Lower leg skin (tissue), 4 donors: ENCODE measurements around the gene STX18. TPM values are rescaled to one million over a fixed set of nuclear protein-coding genes. Genes with fewer than 3 reads are reported as not detected.

ENCODE experiments used
- DNase-seq, 2 donors: peaks; one replicate each; pipeline ENCODE4 v3.0.0-alpha.2; 2019; ENCODE audit warnings: low spot score in 2 of 2
- H3K4me3 ChIP-seq: fragments of 200-600 bp; sonication (generic); 2 replicates; pipeline ENCODE4 v1.5.1; 2017; ENCODE audit warnings: mild to moderate bottlenecking, low read depth; ENCODE audit not compliant: poor library complexity, severe bottlenecking
- POLR2A ChIP-seq, 2 donors: fragments of 450-650 bp; IDR thresholded peaks; one replicate each; pipeline ENCODE4 v1.6.1; 2016 to 2017; ENCODE audit warnings: antibody characterized with exemption in 2 of 2, mild to moderate bottlenecking in 1 of 2, moderate library complexity in 1 of 2
- WGBS, 2 donors: methylation state at CpG; one replicate each; pipeline ENCODE4 v1.1.5; 2018; 5-methylcytosine and 5-hydroxymethylcytosine counted together
- intact Hi-C: fragments of 100-400 bp; cut with DNase I; formaldehyde crosslinking; loops from one replicate; pipeline ENCODE4 v1.15.0; 2023; ENCODE audit warnings: low total_unique reads
- total RNA-seq, 4 donors: library from RNA; depleted of rRNA; stranded (reverse); fragments of >200 nt; gene quantifications; one replicate each; pipeline ENCODE4 v1.1.0, GENCODE V29; 2016
- TF ChIP-seq, protein P1 (sequence below), 3 donors: fragments of 450-650 bp; IDR thresholded peaks; one replicate each; pipeline ENCODE4 v1.5.1; 2016; ENCODE audit warnings: antibody characterized with exemption in 3 of 3, mild to moderate bottlenecking in 3 of 3, moderate library complexity in 2 of 3

STX18 gene
- total RNA-seq, 4 donors from 2014 or later = 18.1 to 24.6 (median 21.5) TPM

DNA sequence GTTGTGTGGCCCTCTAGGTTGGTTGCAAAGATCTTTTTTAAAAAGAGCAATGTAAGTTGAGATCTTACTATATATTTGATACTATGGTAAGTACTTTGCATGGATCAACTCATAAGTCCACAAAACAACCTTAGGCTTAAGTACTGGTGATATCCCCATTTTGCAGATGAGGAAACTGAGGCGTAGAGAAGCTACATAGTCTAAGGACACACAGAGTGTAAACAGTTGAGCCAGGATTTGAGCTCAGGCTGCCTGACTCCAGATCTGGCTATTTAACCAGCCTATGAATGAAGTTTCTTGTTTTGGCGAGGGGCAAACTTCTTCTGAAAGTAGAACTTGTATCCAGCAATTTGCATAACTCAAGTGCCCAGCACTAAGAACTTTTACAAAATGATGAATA, 38.6 kb upstream of the STX18 start:
- DNase-seq = no peak
- intact Hi-C loops = no loop called here
- TF ChIP-seq POLR2A (IDR thresholded peaks at IDR 0.05) = no peak
- TF ChIP-seq, protein P1, sequence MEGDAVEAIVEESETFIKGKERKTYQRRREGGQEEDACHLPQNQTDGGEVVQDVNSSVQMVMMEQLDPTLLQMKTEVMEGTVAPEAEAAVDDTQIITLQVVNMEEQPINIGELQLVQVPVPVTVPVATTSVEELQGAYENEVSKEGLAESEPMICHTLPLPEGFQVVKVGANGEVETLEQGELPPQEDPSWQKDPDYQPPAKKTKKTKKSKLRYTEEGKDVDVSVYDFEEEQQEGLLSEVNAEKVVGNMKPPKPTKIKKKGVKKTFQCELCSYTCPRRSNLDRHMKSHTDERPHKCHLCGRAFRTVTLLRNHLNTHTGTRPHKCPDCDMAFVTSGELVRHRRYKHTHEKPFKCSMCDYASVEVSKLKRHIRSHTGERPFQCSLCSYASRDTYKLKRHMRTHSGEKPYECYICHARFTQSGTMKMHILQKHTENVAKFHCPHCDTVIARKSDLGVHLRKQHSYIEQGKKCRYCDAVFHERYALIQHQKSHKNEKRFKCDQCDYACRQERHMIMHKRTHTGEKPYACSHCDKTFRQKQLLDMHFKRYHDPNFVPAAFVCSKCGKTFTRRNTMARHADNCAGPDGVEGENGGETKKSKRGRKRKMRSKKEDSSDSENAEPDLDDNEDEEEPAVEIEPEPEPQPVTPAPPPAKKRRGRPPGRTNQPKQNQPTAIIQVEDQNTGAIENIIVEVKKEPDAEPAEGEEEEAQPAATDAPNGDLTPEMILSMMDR (IDR thresholded peaks at IDR 0.05) = no peak
- 96 to 97% methylated on average over 2 of the region's 2 CpGs for WGBS, 2 donors
- no peak overlapping the region for H3K4me3 ChIP-seq

- WGBS, 2 donors = 68 to 73% methylated on average over 5 of the region's 5 CpGs
- TF ChIP-seq, protein P1 (IDR thresholded peaks at IDR 0.05) = no peak
- TF ChIP-seq POLR2A (IDR thresholded peaks at IDR 0.05) = no peak
- DNase-seq = no peak
- H3K4me3 ChIP-seq = no peak overlapping the region
- intact Hi-C loops = no loop called here
Measured at GRCh38 chr4:4578981-4579380, 37.1 kb upstream of the STX18 start.

DNA sequence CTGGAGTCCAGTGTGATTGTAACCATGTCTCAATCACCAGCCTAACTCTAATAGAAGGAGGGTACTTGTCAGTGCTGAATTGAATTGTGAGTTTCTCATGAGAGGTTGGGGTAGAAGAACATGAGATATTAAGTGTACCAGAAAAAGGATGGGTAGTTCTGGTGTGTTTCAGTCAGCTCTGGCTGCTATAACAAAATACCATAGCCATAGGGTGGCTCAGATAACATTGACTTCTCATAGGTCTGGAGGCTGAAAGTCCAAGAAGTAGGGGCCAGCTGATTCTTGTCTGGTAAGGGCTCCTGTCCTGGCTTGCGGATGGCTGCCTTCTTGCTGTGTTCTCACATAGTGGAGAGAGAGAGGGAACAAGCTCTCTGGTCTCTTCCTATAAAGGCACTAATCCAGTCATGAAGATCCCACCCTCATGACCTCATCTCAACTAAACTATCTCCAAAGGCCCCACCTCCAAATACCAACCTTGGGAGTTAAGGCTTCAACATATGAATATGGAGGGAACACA, 35.6 kb upstream of the STX18 start:
- 79 to 100% methylated on average over 1 of the region's 1 CpG for WGBS, 2 donors
- no peak for DNase-seq
- no peak overlapping the region for H3K4me3 ChIP-seq
- intact Hi-C loops = no loop called here
- TF ChIP-seq POLR2A (IDR thresholded peaks at IDR 0.05) = no peak
- TF ChIP-seq, protein P1 (IDR thresholded peaks at IDR 0.05) = no peak

DNA sequence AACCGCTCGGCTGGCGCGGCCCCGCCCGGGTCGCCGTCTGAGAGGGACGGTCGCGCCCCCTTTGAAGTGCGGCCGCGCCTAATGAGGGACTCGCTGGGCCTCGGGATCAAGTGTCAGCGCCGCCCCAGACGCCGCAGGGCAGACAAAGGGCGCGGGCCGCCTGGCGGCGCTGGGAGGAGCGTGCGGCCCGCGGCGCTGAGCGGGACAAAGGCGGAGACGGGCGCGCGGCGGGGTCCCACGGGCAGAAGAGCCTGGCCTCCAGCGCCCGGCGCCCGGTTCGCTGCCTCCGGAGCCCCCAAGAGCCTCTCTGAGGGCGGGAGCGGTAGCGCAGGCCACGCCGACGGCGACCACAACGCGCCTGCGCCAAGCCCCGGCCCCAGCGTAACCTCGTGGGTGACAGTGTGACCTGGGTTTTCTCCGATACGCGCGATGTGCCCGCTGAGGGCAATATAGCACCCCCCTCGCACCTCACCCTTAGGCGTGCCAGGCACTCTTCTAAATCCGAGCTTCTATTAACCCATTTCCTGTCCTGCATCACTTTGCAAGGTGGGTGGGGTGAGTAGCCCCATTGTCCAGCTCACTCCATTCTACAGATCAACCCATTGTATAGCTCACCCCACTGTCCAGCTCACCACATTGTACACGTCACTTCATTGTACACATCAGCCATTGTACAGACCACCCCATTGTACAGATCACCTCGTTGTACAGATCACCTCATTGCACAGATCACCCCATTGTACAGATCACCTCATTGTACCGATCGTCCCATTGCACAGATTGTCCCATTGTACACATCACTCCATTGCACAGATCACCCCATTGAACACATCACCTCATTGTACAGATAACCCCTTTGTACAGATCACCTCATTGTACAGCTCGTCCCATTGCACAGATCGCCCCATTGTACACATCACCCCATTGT, 33.7 kb upstream of the STX18 start:
- intact Hi-C loops = no loop called here
- peak overlapping the region; percentile 53 for H3K4me3 ChIP-seq
- 12 to 13% methylated on average over 41 to 52 of the region's 71 CpGs for WGBS, 2 donors
- TF ChIP-seq, protein P1 (IDR thresholded peaks at IDR 0.05) = no peak
- no peak for TF ChIP-seq POLR2A (IDR thresholded peaks at IDR 0.05)
- DNase-seq = peak in 1 of 2 donors; percentile 89

DNA sequence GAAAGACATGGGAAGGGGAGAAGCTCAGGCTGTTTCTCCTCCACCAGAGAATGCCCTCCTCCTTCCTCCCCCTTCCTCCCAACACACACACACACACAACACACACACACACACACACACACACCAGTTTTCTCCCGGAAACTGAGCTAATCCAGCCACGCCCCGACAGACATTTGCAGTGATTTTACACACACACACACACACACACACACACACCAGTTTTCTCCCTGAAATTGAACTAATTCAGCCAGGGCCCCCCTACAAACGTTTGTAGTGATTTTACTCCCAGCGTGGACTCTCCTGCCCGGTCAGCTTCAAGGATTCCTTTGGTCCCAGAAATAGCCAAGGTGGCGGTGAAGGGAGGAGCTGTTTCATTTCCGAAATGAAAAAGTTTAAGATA, 32.9 kb upstream of the STX18 start:
- DNase-seq = peak in 1 of 2 donors; percentile 74
- no peak for TF ChIP-seq POLR2A (IDR thresholded peaks at IDR 0.05)
- TF ChIP-seq, protein P1 (IDR thresholded peaks at IDR 0.05) = no peak
- intact Hi-C loops = no loop called here
- peak overlapping the region; percentile 53 for H3K4me3 ChIP-seq
- 1 to 5% methylated on average over 8 of the region's 8 CpGs for WGBS, 2 donors
